ENCODE results near the gene EPRS1.

EPRS1 gene

GRCh38 chr1:220019071-220019470 lies 27.2 kb downstream of the EPRS1 start:
- no peak for TF ChIP-seq CTCF (IDR thresholded peaks at IDR 0.05)

- TF ChIP-seq CTCF (IDR thresholded peaks at IDR 0.05), result no peak
Measured at GRCh38 chr1:220013497-220013896, 32.8 kb downstream of the EPRS1 start.

- peak; percentile 28; the same call in 1 of the 2 replicates for TF ChIP-seq CTCF (IDR thresholded peaks at IDR 0.05)
Measured at GRCh38 chr1:220012259-220012658, 34.0 kb downstream of the EPRS1 start.

- no peak for TF ChIP-seq CTCF (IDR thresholded peaks at IDR 0.05)
Measured at GRCh38 chr1:220011620-220012019, 34.7 kb downstream of the EPRS1 start.

- no peak for TF ChIP-seq CTCF (IDR thresholded peaks at IDR 0.05)
Measured at GRCh38 chr1:220007438-220007837, 38.9 kb downstream of the EPRS1 start.

GRCh38 chr1:220005489-220005888 lies 40.8 kb downstream of the EPRS1 start:
- TF ChIP-seq CTCF (IDR thresholded peaks at IDR 0.05), result no peak

GRCh38 chr1:220003610-220004299 lies 42.5 kb downstream of the EPRS1 start:
- no peak for TF ChIP-seq CTCF (IDR thresholded peaks at IDR 0.05)

- no peak for TF ChIP-seq CTCF (IDR thresholded peaks at IDR 0.05)
Measured at GRCh38 chr1:220003015-220003414, 43.3 kb downstream of the EPRS1 start.

All from LNCAP (cell line).